HG03159 (cell line): ENCODE data around the gene CORO2B.

Experiments used
- ATAC-seq: cut with Tn5 transposase; IDR thresholded peaks from one replicate; pipeline ENCODE4 v1.9.1; 2021; ENCODE audit warnings: mild to moderate bottlenecking, moderate library complexity; ENCODE audit not compliant: unreplicated experiment

Gene CORO2B

GRCh38 chr15:68578980-68579935 lies at the start of gene CORO2B:
CORO2B (plus strand) TSS chr15:68578993; CDS start chr15:68579263, 270 bp downstream.
- no peak for ATAC-seq

GRCh38 chr15:68531387-68532179 lies 47.2 kb upstream of the CORO2B start:
- ATAC-seq, result no peak

- no peak for ATAC-seq
These were observed 42.3 kb upstream of the CORO2B start for GRCh38 chr15:68536331-68537095.

GRCh38 chr15:68537097-68537496 lies 41.7 kb upstream of the CORO2B start:
- ATAC-seq, result no peak

- ATAC-seq, result no peak
These were observed 41.3 kb upstream of the CORO2B start for GRCh38 chr15:68537506-68537905.

- no peak for ATAC-seq
These were observed 40.5 kb upstream of the CORO2B start for GRCh38 chr15:68538311-68538710.

- ATAC-seq, result no peak
These were observed 37.0 kb upstream of the CORO2B start for GRCh38 chr15:68541743-68542142.

- no peak for ATAC-seq
These were observed 36.4 kb upstream of the CORO2B start for GRCh38 chr15:68542348-68542747.

GRCh38 chr15:68542771-68543164 lies 36.0 kb upstream of the CORO2B start:
- ATAC-seq, result no peak

- ATAC-seq, result no peak
These were observed 35.4 kb upstream of the CORO2B start for GRCh38 chr15:68543165-68544008.

- no peak for ATAC-seq
These were observed 32.5 kb upstream of the CORO2B start for GRCh38 chr15:68546318-68546717.

GRCh38 chr15:68548364-68548763 lies 30.4 kb upstream of the CORO2B start:
- ATAC-seq, result no peak

- ATAC-seq, result no peak
These were observed 28.8 kb upstream of the CORO2B start for GRCh38 chr15:68550004-68550403.

GRCh38 chr15:68550498-68551295 lies 28.1 kb upstream of the CORO2B start:
- ATAC-seq, result no peak

- no peak for ATAC-seq
These were observed 27.5 kb upstream of the CORO2B start for GRCh38 chr15:68551296-68551635.

GRCh38 chr15:68552344-68552743 lies 26.4 kb upstream of the CORO2B start:
- no peak for ATAC-seq

GRCh38 chr15:68552773-68553172 lies 26.0 kb upstream of the CORO2B start:
- no peak for ATAC-seq

- no peak for ATAC-seq
These were observed 25.3 kb upstream of the CORO2B start for GRCh38 chr15:68553314-68553993.
